Right lobe of liver (tissue), 4 donors: ENCODE measurements around the gene DUS3L.

Source experiments
- POLR2A ChIP-seq: fragments of 450-650 bp; IDR thresholded peaks from one replicate; pipeline ENCODE4 v1.6.1; 2017; ENCODE audit warnings: antibody characterized with exemption, mild to moderate bottlenecking
- TF ChIP-seq, protein P1 (sequence below), 4 donors: fragments of 200-600 bp in 3 of 4; fragments of 450-650 bp in 1 of 4; IDR thresholded peaks; one replicate each; pipeline versions ENCODE4 v1.5.1 to v1.8.0; 2016 to 2022; ENCODE audit warnings: antibody characterized with exemption in 4 of 4, mild to moderate bottlenecking in 2 of 4
- donor health status: DM: no; HTN: no; CAD: no.
- donor health status: DM: no; HTN: no; CAD: no.
- donor health status: DM: no; HTN: yes; CAD: no.

- TF ChIP-seq, protein P1, sequence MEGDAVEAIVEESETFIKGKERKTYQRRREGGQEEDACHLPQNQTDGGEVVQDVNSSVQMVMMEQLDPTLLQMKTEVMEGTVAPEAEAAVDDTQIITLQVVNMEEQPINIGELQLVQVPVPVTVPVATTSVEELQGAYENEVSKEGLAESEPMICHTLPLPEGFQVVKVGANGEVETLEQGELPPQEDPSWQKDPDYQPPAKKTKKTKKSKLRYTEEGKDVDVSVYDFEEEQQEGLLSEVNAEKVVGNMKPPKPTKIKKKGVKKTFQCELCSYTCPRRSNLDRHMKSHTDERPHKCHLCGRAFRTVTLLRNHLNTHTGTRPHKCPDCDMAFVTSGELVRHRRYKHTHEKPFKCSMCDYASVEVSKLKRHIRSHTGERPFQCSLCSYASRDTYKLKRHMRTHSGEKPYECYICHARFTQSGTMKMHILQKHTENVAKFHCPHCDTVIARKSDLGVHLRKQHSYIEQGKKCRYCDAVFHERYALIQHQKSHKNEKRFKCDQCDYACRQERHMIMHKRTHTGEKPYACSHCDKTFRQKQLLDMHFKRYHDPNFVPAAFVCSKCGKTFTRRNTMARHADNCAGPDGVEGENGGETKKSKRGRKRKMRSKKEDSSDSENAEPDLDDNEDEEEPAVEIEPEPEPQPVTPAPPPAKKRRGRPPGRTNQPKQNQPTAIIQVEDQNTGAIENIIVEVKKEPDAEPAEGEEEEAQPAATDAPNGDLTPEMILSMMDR (IDR thresholded peaks at IDR 0.05): no peak
- no peak for TF ChIP-seq POLR2A
Measured at GRCh38 chr19:5839065-5840017, 48.4 kb upstream of the DUS3L start, which contains the start of gene FUT6.
